Trophoblast cell (in vitro differentiated cells and primary cell): ENCODE data around the gene HS2ST1.
A peak's percentile ranks its signal among the peaks of the same experiment; 100 is the strongest.
"Not testable (repeated sequence)": the region's sequence is repeated elsewhere in the genome, so short reads cannot be mapped to it uniquely, and the experiment has no call there.

Experiments used
- DNase-seq, 2 donors: peaks; one replicate each; pipeline ENCODE4 v3.0.0-alpha.2; 2016
- H2AFZ ChIP-seq: 2 replicates; pipeline ENCODE4 v1.6.1; 2013; ENCODE audit warnings: low read length, moderate library complexity, mild to moderate bottlenecking; ENCODE audit not compliant: insufficient read depth, poor library complexity
- H2AK5ac ChIP-seq: 2 replicates; pipeline ENCODE4 v1.6.1; 2013; ENCODE audit warnings: mild to moderate bottlenecking, low read length
- H2BK120ac ChIP-seq: 2 replicates; pipeline ENCODE4 v1.6.1; 2013; ENCODE audit warnings: low read length, mild to moderate bottlenecking, moderate library complexity; ENCODE audit not compliant: insufficient read depth, poor library complexity
- H2BK12ac ChIP-seq: 2 replicates; pipeline ENCODE4 v1.6.1; 2013; ENCODE audit warnings: mild to moderate bottlenecking, low read length, moderate library complexity
- H2BK5ac ChIP-seq: 2 replicates; pipeline ENCODE4 v1.6.1; 2013; ENCODE audit warnings: low read length, low read depth, moderate library complexity, mild to moderate bottlenecking; ENCODE audit not compliant: poor library complexity
- H3K14ac ChIP-seq: 2 replicates; pipeline ENCODE4 v1.6.1; 2013; ENCODE audit warnings: mild to moderate bottlenecking, low read length
- H3K18ac ChIP-seq: 2 replicates; pipeline ENCODE4 v1.6.1; 2013; ENCODE audit warnings: mild to moderate bottlenecking, low read length
- H3K23ac ChIP-seq: 2 replicates; pipeline ENCODE4 v1.6.1; 2013; ENCODE audit warnings: low read length
- H3K27ac ChIP-seq: 2 replicates; pipeline ENCODE4 v1.5.1; 2013; ENCODE audit warnings: low read depth, mild to moderate bottlenecking, inconsistent platforms, low read length, moderate library complexity
- H3K27me3 ChIP-seq: 2 replicates; pipeline ENCODE4 v1.6.1; 2013; ENCODE audit warnings: inconsistent platforms, mild to moderate bottlenecking, low read length, moderate library complexity; ENCODE audit not compliant: insufficient read depth
- H3K36me3 ChIP-seq, 2 experiments: 1 replicate in 1 of 2; 2 replicates in 1 of 2; pipeline ENCODE4 v1.6.1; 2013; ENCODE audit warnings: low read length in 2 of 2, mild to moderate bottlenecking in 2 of 2, moderate library complexity in 1 of 2; ENCODE audit not compliant: insufficient read depth in 2 of 2, control insufficient read depth in 1 of 2
- H3K4ac ChIP-seq: 2 replicates; pipeline ENCODE4 v1.6.1; 2013; ENCODE audit warnings: low read depth, mild to moderate bottlenecking, low read length, moderate library complexity
- H3K4me1 ChIP-seq, 2 experiments: 1 replicate in 1 of 2; 2 replicates in 1 of 2; pipeline ENCODE4 v1.6.1; 2013; ENCODE audit warnings: low read length in 2 of 2, mild to moderate bottlenecking in 2 of 2, moderate library complexity in 1 of 2; ENCODE audit not compliant: insufficient read depth in 2 of 2, control insufficient read depth in 1 of 2
- H3K4me2 ChIP-seq: 2 replicates; pipeline ENCODE4 v1.6.1; 2013; ENCODE audit warnings: inconsistent platforms, mild to moderate bottlenecking, low read length, moderate library complexity
- H3K4me3 ChIP-seq: 2 replicates; pipeline ENCODE4 v1.5.1; 2013; ENCODE audit warnings: mild to moderate bottlenecking, low read depth, low read length, inconsistent platforms
- H3K79me1 ChIP-seq: one replicate; pipeline ENCODE4 v1.6.1; 2013; ENCODE audit warnings: low read length
- H3K79me2 ChIP-seq: 2 replicates; pipeline ENCODE4 v1.6.1; 2013; ENCODE audit warnings: low read length, mild to moderate bottlenecking; ENCODE audit not compliant: control insufficient read depth, insufficient read depth, poor library complexity
- H3K9ac ChIP-seq: 2 replicates; pipeline ENCODE4 v1.6.1; 2013; ENCODE audit warnings: mild to moderate bottlenecking, low read length
- H3K9me3 ChIP-seq: 2 replicates; pipeline ENCODE4 v1.6.1; 2013; ENCODE audit warnings: low read depth, mild to moderate bottlenecking, control low read depth, inconsistent platforms, low read length; ENCODE audit not compliant: insufficient read depth
- H4K12ac ChIP-seq: 2 replicates; pipeline ENCODE4 v1.6.1; 2013; ENCODE audit warnings: low read depth, mild to moderate bottlenecking, low read length, moderate library complexity
- H4K8ac ChIP-seq: 2 replicates; pipeline ENCODE4 v1.6.1; 2013; ENCODE audit warnings: low read depth, mild to moderate bottlenecking, low read length, moderate library complexity
- H4K91ac ChIP-seq: one replicate; pipeline ENCODE4 v1.6.1; 2013; ENCODE audit warnings: low read depth, mild to moderate bottlenecking, low read length, moderate library complexity
- WGBS: extraction: QIAGEN DNeasy Blood & Tissue Kit; methylation state at CpG from one replicate; pipeline ENCODE4 v1.1.7; 2013; ENCODE audit warnings: missing lambda C conversion rate; ENCODE audit not compliant: insufficient read length, insufficient coverage; ENCODE audit errors: extremely low coverage; 5-methylcytosine and 5-hydroxymethylcytosine counted together

HS2ST1 gene

DNA sequence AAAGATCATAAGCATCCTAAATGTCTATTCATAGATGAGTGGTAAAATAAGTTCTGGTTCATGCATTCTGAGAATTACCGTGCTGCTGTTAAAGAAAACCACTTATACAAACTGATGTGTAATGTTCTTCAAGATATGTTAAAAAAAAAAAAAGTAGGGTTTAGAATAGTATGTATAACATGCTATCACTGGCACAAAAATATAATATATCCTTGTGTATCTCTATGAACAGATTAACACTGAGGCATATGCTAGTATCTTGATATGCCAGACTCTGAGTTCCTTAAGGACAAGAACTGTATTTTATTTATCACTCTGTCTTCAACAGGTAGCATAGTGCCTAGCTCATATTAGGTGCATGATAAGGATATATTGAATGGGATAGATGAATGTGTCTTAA is 108.9 kb downstream of the HS2ST1 start:
- no peaks in the 10 kb centered on the region for H3K36me3 ChIP-seq
- H2AK5ac ChIP-seq = no peak overlapping the region
- no peak overlapping the region for H3K4ac ChIP-seq
- H3K23ac ChIP-seq = no peak overlapping the region
- WGBS = no CpG with 5 or more reads among the region's 1 CpG
- no peaks in the 10 kb centered on the region for H3K27me3 ChIP-seq
- H3K9me3 ChIP-seq = no peaks in the 10 kb centered on the region
- no peak for DNase-seq
- no peaks in the 10 kb centered on the region for H3K79me1 ChIP-seq
- no peaks in the 10 kb centered on the region for H3K4me1 ChIP-seq
- H3K14ac ChIP-seq = no peak overlapping the region
- H3K9ac ChIP-seq = no peak overlapping the region
- no peak overlapping the region for H4K91ac ChIP-seq
- no peak overlapping the region for H2BK5ac ChIP-seq
- no peak overlapping the region for H2BK12ac ChIP-seq
- H3K27ac ChIP-seq = no peak overlapping the region
- no peak overlapping the region for H4K12ac ChIP-seq
- H2BK120ac ChIP-seq = no peak overlapping the region
- H3K18ac ChIP-seq = no peak overlapping the region
- H3K79me2 ChIP-seq = no peaks in the 10 kb centered on the region
- H3K4me3 ChIP-seq = no peak overlapping the region
- H3K4me2 ChIP-seq = no peak overlapping the region
- H2AFZ ChIP-seq = no peak overlapping the region
- no peak overlapping the region for H4K8ac ChIP-seq

DNA sequence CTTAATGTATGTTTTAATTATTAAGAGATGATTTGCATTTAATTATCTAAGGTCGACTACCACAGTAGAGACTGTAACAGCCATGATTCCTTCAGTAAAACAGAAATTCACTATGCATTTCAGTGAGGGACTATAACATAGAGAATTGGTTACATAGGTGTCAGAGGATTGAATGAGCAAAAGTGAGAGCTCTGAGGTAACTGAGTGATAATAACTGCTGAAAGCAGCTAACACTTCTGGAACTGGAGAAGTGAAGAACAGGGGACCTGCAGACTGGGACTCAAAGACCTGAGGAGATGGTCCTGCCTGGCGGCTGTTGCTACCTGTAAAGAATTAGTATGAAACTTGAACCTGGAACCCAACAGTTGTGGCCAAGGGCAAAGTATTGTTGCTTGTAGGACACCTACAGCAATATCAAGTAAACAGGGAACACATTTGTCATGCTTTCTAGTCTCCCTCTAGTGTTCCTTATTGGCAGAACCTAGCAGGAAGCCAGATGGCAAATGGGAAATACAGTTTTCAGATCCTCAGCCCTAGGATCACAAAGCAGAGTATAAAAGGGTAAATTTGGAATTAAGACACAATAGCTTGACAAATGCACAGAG is 110.6 kb downstream of the HS2ST1 start:
- H2AK5ac ChIP-seq = no peak overlapping the region
- no peak overlapping the region for H3K14ac ChIP-seq
- H4K91ac ChIP-seq = no peak overlapping the region
- no peak overlapping the region for H4K12ac ChIP-seq
- no peak overlapping the region for H2BK120ac ChIP-seq
- H2BK5ac ChIP-seq = no peak overlapping the region
- H3K23ac ChIP-seq = no peak overlapping the region
- H4K8ac ChIP-seq = no peak overlapping the region
- no CpG with 5 or more reads among the region's 2 CpGs for WGBS
- no peak overlapping the region for H3K4ac ChIP-seq
- H3K4me3 ChIP-seq = no peak overlapping the region
- peak in 1 of 2 donors; percentile 56 for DNase-seq
- H3K9me3 ChIP-seq = no peaks in the 10 kb centered on the region
- no peak overlapping the region for H3K4me2 ChIP-seq
- no peak overlapping the region for H2BK12ac ChIP-seq
- no peaks in the 10 kb centered on the region for H3K36me3 ChIP-seq
- H3K18ac ChIP-seq = no peak overlapping the region
- H3K27me3 ChIP-seq = no peaks in the 10 kb centered on the region
- H2AFZ ChIP-seq = no peak overlapping the region
- no peak overlapping the region for H3K27ac ChIP-seq
- H3K79me1 ChIP-seq = no peaks in the 10 kb centered on the region
- H3K79me2 ChIP-seq = no peaks in the 10 kb centered on the region
- no peak overlapping the region for H3K9ac ChIP-seq
- no peaks in the 10 kb centered on the region for H3K4me1 ChIP-seq

DNA sequence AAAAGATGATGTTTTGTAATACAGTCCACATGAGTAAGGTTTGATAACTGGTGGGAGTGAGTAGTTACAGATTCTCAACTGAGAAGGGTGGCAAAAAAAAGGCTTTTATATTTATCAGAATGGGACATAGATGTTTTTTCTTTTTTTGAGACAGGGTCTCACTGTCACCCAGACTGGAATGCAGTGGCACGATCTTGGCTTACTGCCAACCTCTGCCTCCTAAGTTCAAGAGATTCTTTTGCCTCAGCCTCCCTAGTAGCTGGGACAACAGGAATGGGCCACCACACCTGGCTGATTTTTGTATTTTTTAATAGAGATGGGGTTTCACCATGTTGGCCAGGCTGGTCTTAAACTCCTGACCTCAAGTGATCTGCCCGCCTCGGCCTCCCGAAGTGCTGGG is 113.1 kb downstream of the HS2ST1 start:
- not testable (repeated sequence) for H3K27me3 ChIP-seq, H3K4me2 ChIP-seq, H3K4me1 ChIP-seq, H3K27ac ChIP-seq, H3K79me1 ChIP-seq, H4K91ac ChIP-seq, H2BK12ac ChIP-seq, H4K12ac ChIP-seq, H3K36me3 ChIP-seq, H3K9ac ChIP-seq, H3K4me3 ChIP-seq, H2AK5ac ChIP-seq, H2BK120ac ChIP-seq, H3K18ac ChIP-seq, H3K79me2 ChIP-seq, H2AFZ ChIP-seq, H3K23ac ChIP-seq, DNase-seq, H4K8ac ChIP-seq, H3K4ac ChIP-seq, H2BK5ac ChIP-seq, H3K14ac ChIP-seq, H3K9me3 ChIP-seq
- WGBS = no CpG with 5 or more reads among the region's 4 CpGs

DNA sequence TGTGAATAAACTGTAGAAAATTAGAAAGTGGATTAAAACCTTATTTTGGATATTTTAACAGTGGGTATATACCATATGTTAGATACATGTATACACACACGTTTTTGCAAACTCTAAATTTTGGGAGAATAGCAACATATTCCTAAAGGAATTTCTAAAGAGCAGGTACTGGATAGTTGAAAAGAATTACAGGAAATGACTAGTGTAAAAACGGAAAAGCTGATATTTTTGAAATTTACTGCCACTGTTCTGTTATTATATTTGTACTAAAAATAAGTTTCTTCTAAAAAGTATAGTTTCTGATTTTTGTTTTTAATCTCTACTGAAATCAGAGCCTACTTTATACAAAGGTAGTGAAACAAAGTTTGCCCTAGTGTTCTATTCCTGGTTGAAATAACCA is 114.1 kb downstream of the HS2ST1 start:
- Histone ChIP-seq H3K4me1 (no peaks in the 10 kb centered on the region), H4K91ac (no peak overlapping the region), H4K8ac (no peak overlapping the region), H3K79me1 (no peaks in the 10 kb centered on the region), H3K27me3 (no peaks in the 10 kb centered on the region), H3K18ac (no peak overlapping the region), H4K12ac (no peak overlapping the region), H3K36me3 (no peaks in the 10 kb centered on the region), H3K9me3 (no peaks in the 10 kb centered on the region), H3K27ac (no peak overlapping the region), H3K79me2 (no peaks in the 10 kb centered on the region), H3K4me3 (no peak overlapping the region), H3K14ac (no peak overlapping the region), H2AK5ac (no peak overlapping the region), H2BK5ac (no peak overlapping the region), H2BK12ac (no peak overlapping the region), H3K23ac (no peak overlapping the region), H2BK120ac (no peak overlapping the region), H3K4me2 (no peak overlapping the region), H3K4ac (no peak overlapping the region), H3K9ac (no peak overlapping the region), H2AFZ (no peak overlapping the region)
- no CpG with 5 or more reads among the region's 2 CpGs for WGBS
- no peak for DNase-seq
